ENCODE results near the gene PLOD1.

The PLOD1 gene

GRCh38 chr1:11979851-11980675 is 45.5 kb downstream of the PLOD1 start, which contains the start of gene MFN2:
Gene MFN2, plus strand, starts transcription at chr1:11980444. Its CDS starts 8,725 bp downstream, at chr1:11989169.
- peak; percentile 95 for DNase-seq

- no peak for DNase-seq
Measured at GRCh38 chr1:11980676-11980972, 46.1 kb downstream of the PLOD1 start.

DNA sequence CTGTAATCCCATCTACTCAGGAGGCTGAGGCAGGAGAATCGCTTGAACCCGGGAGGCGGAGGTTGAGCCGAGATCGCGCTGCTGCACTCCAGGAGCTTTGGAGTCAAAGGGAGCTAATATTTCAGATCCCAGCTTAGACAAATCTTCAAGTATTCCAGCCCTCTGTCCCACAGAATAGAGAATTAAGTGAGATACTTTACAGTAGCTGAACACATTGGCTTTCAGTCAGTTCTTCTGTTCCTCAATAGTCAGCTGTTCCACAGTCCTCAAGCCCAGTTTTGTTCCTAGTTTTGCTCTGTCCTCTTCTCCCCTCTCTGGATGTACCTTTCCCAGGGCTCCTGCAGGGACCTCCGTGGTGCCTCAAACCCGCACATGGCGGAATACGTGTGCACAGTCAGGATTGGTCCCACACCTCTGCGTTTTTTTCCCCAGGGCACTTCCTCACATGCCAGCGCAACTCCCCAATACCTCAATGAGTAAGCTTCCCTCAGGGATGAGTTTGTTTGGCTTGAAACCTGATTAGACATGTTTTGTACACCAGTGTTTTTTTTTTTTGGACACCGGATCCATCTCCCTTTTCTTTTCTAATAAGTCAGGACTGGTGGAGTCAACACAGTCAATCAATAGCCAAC is 47.0 kb downstream of the PLOD1 start:
- no peak for DNase-seq

DNA sequence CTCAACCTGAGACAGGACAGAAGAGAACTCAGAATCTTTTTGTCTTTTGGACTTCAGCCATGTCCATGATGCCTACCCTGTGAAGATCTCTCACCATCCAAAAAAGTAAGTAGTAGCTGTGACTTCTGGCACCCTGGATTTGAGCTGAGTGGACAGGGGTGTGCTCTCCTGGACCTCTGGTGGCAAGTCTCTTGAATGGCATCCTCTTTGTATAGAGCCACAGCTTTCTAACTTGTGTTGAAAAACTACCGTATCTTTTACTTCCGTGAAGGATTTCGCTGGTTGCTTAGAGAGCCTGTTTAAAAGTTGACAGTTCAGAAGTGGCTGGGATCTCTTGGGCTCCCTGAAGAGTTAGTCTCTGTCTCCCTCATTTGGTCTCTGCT is 47.5 kb downstream of the PLOD1 start:
- DNase-seq = no peak

DNA sequence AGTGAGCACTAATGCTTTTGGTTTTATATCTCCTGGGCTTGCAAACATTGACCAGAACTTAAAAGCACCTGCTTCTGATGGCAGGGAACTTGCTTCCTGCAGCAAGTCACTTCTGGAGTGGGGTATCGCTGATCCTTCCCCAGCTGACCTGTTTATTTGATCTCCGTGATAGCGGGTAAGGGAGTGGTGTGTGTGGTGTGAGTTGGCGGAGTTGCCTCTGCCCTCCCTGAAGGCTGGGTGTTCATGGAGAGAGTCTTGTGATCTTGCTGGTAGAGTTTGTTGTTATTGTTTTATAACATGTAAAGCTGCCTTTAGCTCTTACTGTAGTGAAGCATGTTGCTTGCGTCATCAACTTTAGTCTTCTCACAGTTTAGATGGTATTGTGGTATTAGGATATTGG is 49.6 kb downstream of the PLOD1 start:
- DNase-seq = no peak

- DNase-seq = no peak
Measured at GRCh38 chr1:11984576-11984975, 50.1 kb downstream of the PLOD1 start.

- no peak for DNase-seq
Measured at GRCh38 chr1:11985171-11985570, 50.7 kb downstream of the PLOD1 start.

- no peak for DNase-seq
Measured at GRCh38 chr1:11985851-11986250, 51.3 kb downstream of the PLOD1 start.

DNA sequence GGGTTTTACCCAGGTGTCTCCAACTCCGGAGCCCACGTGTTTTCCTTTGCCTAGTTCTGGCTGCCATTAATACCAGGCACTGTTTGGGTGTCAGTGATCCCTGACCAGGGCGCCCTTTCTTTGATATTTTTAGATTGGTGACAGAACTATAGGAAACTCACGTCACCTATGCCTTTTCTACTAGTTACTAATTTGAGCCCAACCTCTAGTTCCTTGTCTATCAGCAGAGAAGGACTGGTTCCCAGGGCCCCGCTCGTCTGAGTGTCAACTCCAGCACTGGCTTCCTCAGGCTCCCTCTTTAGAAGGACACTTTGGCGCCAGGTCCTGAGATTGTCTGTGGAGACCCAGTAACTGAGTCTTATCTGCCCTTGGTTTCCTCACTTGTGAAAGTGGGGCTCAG is 55.2 kb downstream of the PLOD1 start:
- DNase-seq = no peak

DNA sequence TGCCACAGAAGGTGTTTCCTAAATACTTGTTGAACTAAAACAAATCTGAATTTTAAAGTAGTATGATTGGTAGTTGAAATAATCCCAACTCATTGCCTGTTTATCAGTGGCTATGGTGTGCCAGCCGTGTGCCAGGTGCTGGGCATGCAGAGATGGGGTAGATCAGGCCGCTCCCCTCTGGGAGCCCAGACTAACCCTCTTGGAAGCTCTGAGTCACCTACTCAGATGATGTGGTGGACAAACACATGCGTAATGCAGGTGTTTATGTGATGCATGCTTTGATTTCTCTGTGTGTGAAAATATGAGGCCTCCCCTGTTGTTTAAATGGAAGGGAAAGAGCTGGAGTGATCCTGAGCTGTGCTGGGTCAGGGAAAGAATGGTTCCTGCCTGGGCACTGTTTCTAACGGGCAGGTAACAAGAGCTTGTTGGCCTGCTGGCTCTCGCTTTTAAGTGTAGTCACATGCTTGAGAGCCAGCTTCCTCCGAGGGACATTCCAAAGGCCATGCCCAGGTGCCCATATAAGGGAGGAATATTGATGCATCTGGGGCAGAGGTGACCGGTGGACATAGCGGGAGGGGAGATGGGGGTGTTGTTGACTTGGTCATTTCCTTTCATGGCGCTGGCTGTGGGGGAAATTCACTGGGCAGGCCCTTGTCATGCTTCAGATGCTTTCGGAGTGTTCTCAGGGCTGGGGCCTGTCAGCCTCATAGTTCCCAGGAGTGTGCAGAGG is 56.0 kb downstream of the PLOD1 start:
- no peak for DNase-seq

- DNase-seq = no peak
Measured at GRCh38 chr1:11991969-11992676, 57.6 kb downstream of the PLOD1 start.

DNA sequence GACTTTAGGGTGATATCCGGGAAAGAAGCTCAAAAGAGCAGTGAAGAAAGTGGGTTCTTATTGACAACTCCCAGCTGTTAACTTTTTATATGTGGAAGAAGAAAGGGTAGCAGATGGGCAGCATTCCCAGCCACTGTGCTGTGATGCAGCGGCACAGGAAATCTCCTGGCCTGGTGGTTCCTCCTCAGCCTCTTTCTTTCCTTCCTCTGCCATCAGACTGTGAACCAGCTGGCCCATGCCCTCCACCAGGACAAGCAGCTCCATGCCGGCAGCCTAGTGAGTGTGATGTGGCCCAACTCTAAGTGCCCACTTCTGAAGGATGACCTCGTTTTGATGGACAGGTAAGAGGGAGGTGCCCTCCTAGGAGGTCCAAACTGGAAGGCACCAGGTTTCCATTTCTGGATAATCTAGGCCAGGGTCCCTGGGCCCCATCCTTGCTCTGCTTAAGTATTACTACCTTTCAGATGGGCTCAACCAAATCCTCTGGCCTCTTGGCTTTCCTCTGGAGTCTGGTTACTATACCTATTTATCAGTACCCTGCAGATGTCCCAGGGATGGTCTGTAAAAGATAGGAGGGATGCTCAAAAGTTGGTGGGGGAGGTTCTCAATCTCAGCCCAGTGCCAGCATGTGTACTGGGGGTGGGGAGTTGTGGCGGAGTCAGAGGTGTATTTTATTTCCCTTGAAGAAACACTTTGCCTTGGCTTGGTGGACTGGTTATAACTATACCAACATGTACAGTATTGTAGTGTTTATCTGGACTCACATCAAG is 62.7 kb downstream of the PLOD1 start:
- no peak for DNase-seq

DNA sequence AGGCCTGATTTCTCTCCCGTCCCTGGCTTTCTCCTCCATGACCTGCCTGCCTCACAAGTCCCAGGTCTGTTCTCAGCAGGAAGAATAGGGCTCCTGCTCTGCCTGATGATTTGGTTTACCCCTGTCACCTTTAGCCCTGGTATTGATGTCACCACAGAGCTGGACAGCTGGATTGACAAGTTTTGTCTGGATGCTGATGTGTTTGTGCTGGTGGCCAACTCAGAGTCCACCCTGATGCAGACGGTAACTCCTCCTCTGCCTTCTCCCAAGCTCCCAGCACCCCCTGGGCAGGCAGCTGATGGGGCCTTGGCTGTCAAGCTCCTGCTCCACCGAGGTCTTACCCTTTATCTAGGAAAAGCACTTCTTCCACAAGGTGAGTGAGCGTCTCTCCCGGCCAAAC is 64.1 kb downstream of the PLOD1 start:
- no peak for DNase-seq

DNA sequence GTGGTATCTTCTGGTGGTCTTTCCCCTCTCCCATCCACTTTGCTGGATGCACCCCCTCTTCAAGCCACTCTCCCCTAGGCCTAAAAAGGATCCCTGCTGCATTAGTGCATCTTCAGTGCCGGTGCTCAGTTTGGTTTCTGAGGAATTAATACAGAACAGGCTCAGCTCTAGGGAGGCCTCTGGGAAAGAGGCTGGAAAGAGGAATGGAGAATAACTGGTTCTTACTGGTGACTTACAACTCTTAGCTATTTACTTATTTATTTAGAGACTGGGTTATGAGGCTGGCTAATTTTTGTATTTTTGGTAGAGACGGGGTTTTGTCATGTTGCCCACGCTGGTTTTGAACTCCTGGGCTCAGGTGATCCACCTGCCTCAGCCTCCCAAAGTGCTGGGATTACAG is 64.7 kb downstream of the PLOD1 start:
- DNase-seq = no peak

GRCh38 chr1:12001249-12001917 is 66.9 kb downstream of the PLOD1 start:
- peak; percentile 40 for DNase-seq

- no peak for DNase-seq
Measured at GRCh38 chr1:12001996-12002493, 67.5 kb downstream of the PLOD1 start.

GRCh38 chr1:12003762-12004161 is 69.2 kb downstream of the PLOD1 start:
- no peak for DNase-seq

DNA sequence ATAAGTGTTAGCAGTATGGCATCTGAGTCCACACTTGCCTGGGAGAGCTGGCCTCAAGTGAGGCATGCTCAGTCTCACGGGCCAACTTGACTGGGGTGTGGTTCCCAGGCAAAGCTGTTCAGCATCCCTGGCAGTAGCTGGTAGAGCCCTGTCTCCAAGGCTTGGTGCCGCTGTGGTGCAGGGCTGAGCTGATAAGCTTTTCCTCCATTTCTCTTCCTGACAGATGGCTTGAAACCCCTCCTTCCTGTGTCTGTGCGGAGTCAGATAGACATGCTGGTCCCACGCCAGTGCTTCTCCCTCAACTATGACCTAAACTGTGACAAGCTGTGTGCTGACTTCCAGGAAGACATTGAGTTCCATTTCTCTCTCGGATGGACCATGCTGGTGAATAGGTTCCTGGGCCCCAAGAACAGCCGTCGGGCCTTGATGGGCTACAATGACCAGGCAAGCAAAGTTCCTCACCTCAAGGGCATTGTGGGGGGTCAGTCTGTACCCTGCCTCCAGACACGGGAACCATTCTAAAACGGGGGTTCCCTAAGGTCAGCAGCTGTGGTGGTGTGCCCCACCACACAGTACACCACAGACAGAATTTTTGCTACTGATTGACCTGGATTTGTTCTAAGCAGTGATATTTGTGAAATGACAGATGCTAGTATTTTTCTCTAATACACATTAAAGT is 71.1 kb downstream of the PLOD1 start:
- DNase-seq = no peak

DNA sequence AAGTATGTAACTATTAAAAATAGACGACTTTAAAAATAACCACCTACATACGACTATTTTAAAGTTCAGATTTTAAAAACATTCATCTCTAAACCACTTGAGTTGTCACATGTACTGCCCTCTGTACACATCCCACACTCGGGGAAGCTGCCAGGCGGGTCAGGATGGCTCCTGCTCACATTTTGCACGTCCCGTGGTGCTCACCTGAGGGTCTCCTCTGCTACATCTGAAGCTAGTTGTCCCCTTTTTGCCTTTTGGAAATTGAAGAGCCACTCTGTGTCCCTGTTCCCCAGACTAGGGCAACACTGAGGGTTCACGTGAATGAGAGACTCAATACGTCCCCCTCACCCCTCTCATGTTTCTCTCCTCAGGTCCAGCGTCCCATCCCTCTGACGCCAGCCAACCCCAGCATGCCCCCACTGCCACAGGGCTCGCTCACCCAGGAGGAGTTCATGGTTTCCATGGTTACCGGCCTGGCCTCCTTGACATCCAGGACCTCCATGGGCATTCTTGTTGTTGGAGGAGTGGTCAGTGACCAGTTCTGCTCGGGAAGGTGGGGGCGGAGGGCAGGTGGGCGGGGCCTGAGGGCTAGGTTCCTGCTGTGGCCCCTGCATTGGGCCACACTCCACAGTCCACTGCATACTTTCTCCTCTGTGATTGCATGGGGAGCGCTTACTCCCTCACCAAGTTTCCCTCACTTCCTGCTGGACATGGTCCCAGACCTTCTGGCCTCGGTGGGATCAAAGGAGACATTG is 71.8 kb downstream of the PLOD1 start:
- DNase-seq = no peak

DNA sequence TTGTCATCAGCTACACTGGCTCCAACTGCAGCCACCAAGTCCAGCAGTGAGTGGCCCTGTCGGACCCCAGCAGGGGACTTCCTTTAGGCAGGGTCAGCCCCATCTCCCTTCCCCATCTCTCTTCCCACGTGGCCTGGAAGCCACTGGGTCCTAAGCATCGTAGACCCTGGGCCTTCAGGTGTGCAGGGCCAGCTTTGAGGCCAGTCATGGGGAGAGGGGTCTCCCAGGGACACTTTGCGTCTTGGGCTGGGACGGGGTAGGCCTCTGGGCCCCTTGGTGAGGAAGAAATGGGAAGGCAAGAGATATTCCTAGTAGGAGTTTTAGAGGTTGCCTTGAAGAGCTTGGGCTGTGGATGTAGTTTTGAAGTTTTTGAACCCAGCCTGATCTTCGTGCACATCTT is 72.7 kb downstream of the PLOD1 start:
- DNase-seq = no peak

All from stimulated activated naive CD4-positive, alpha-beta T cell treated with Interleukin-2 at 50 U/mL for 16 hours (primary cell).